GM19328 (cell line): ENCODE measurements around the gene SPINDOC.
A peak's percentile ranks its signal among the peaks of the same experiment; 100 is the strongest.

Experiments used
- ATAC-seq: cut with Tn5 transposase; IDR thresholded peaks from one replicate; pipeline ENCODE4 v1.9.1; 2021; ENCODE audit warnings: mild to moderate bottlenecking, moderate library complexity; ENCODE audit not compliant: unreplicated experiment

The SPINDOC gene

GRCh38 chr11:63832336-63832735 lies 19.1 kb downstream of the SPINDOC start:
- no peak for ATAC-seq

GRCh38 chr11:63833048-63833447 lies 19.8 kb downstream of the SPINDOC start:
- no peak for ATAC-seq

GRCh38 chr11:63834535-63835157 lies 21.4 kb downstream of the SPINDOC start:
- ATAC-seq: no peak

GRCh38 chr11:63835158-63835545 lies 21.9 kb downstream of the SPINDOC start:
- no peak for ATAC-seq

GRCh38 chr11:63837027-63837688 lies 23.9 kb downstream of the SPINDOC start:
- no peak for ATAC-seq

- no peak for ATAC-seq
Observed at GRCh38 chr11:63837739-63838138, 24.5 kb downstream of the SPINDOC start.

- no peak for ATAC-seq
Observed at GRCh38 chr11:63838150-63838677, 25.0 kb downstream of the SPINDOC start.

- ATAC-seq: peak; percentile 71
Observed at GRCh38 chr11:63838678-63839507, 25.6 kb downstream of the SPINDOC start, which contains the start of gene MARK2. Gene MARK2, plus strand, starts transcription at chr11:63839110. Its CDS starts 397 bp downstream, at chr11:63839507.

- no peak for ATAC-seq
Observed at GRCh38 chr11:63839508-63840355, 26.5 kb downstream of the SPINDOC start.

- no peak for ATAC-seq
Observed at GRCh38 chr11:63840356-63841060, 27.3 kb downstream of the SPINDOC start.

- no peak for ATAC-seq
Observed at GRCh38 chr11:63841554-63841953, 28.3 kb downstream of the SPINDOC start.

GRCh38 chr11:63843041-63843440 lies 29.8 kb downstream of the SPINDOC start:
- ATAC-seq: no peak

- ATAC-seq: no peak
Observed at GRCh38 chr11:63844836-63845235, 31.6 kb downstream of the SPINDOC start.

- no peak for ATAC-seq
Observed at GRCh38 chr11:63845303-63845702, 32.0 kb downstream of the SPINDOC start.

GRCh38 chr11:63845911-63846310 lies 32.7 kb downstream of the SPINDOC start:
- ATAC-seq: no peak

- ATAC-seq: no peak
Observed at GRCh38 chr11:63846897-63847296, 33.6 kb downstream of the SPINDOC start.

- no peak for ATAC-seq
Observed at GRCh38 chr11:63847363-63847762, 34.1 kb downstream of the SPINDOC start.

GRCh38 chr11:63849691-63850090 lies 36.4 kb downstream of the SPINDOC start:
- no peak for ATAC-seq

- no peak for ATAC-seq
Observed at GRCh38 chr11:63850920-63851319, 37.7 kb downstream of the SPINDOC start.

- no peak for ATAC-seq
Observed at GRCh38 chr11:63851364-63851763, 38.1 kb downstream of the SPINDOC start.
